B cell (primary cell): Measurements from ENCODE around the gene NSRP1. TPM values are rescaled to one million over a fixed set of nuclear protein-coding genes. Genes with fewer than 3 reads are reported as not detected.

Experiments used
- ATAC-seq: fragments of 200-7000 bp; cut with Tn5 transposase; one replicate; pipeline ENCODE4 v1.10.0; 2021; ENCODE audit warnings: low read depth, mild to moderate bottlenecking, moderate number of reproducible peaks, moderate library complexity
- CTCF ChIA-PET: fragments of 350-600 bp; sonication (Branson Sonifier 250); formaldehyde crosslinking; loops from one replicate; lab custom pipeline; 2021; ENCODE audit warnings: antibody characterized with exemption, inconsistent platforms; lab: Charles Lee
- POLR2A ChIA-PET: fragments of 350-600 bp; sonication (Branson Sonifier 250); formaldehyde crosslinking; loops from one replicate; lab custom pipeline; 2021; ENCODE audit warnings: antibody characterized with exemption; lab: Charles Lee
- DNase-seq: peaks from one replicate; pipeline ENCODE4 v3.0.0; 2013
- H2AFZ ChIP-seq: 2 replicates; pipeline ENCODE4 v1.6.1; 2012; ENCODE audit warnings: mild to moderate bottlenecking, low read depth, low read length; ENCODE audit not compliant: insufficient read depth, poor library complexity, severe bottlenecking
- H3K27ac ChIP-seq, 2 donors: 1 replicate in 1 of 2; 2 replicates in 1 of 2; pipeline ENCODE4 v1.5.1; 2012 to 2013; ENCODE audit warnings: low read length in 2 of 2, mild to moderate bottlenecking in 2 of 2, moderate library complexity in 1 of 2
- H3K27me3 ChIP-seq, 4 experiments: fragments of 200-600 bp in 1 of 4; sonication (generic) in 1 of 4; replicated peaks in 1 of 4; 1 replicate in 2 of 4; 2 replicates in 2 of 4; pipeline versions ENCODE4 v1.6.1 to v1.7.0; 2013 to 2016; ENCODE audit warnings: low read length in 3 of 4, mild to moderate bottlenecking in 2 of 4, mixed read lengths in 1 of 4, moderate library complexity in 1 of 4; ENCODE audit not compliant: insufficient read depth in 4 of 4, control insufficient read depth in 3 of 4; ENCODE audit errors: control extremely low read depth in 1 of 4
- H3K36me3 ChIP-seq, 2 experiments: replicated peaks in 1 of 2; 1 replicate in 1 of 2; 2 replicates in 1 of 2; pipeline versions ENCODE4 v1.6.1 to v1.7.1; 2013; ENCODE audit warnings: low read length in 1 of 2; ENCODE audit not compliant: insufficient read depth in 2 of 2, control insufficient read depth in 1 of 2; ENCODE audit errors: control extremely low read depth in 1 of 2, extremely low read depth in 1 of 2
- H3K4me1 ChIP-seq, 2 donors: fragments of 200-600 bp in 1 of 2; sonication (generic) in 1 of 2; 1 replicate in 1 of 2; 2 replicates in 1 of 2; pipeline versions ENCODE4 v1.5.1 to v1.6.1; 2013 to 2017; ENCODE audit warnings: low read length in 2 of 2; ENCODE audit not compliant: control insufficient read depth in 2 of 2, insufficient read depth in 2 of 2
- H3K4me2 ChIP-seq: replicated peaks from 2 replicates; pipeline ENCODE3; 2012; ENCODE audit warnings: mild to moderate bottlenecking, low read depth, low read length; ENCODE audit not compliant: poor library complexity, severe bottlenecking
- H3K4me3 ChIP-seq, 5 experiments: fragments of 200-600 bp in 1 of 5; sonication (generic) in 1 of 5; 1 replicate in 3 of 5; 2 replicates in 2 of 5; pipeline versions ENCODE4 v1.5.1 to v1.7.0; 2011 to 2016; ENCODE audit warnings: low read length in 4 of 5, mild to moderate bottlenecking in 4 of 5, low read depth in 2 of 5, control low read depth in 1 of 5, moderate library complexity in 1 of 5; ENCODE audit not compliant: insufficient read depth in 1 of 5; ENCODE audit errors: control extremely low read depth in 1 of 5, extremely low read depth in 1 of 5
- H3K79me2 ChIP-seq: fragments of 200-600 bp; sonication (generic); one replicate; pipeline ENCODE4 v1.6.0; 2016; ENCODE audit warnings: low read length; ENCODE audit not compliant: control insufficient read depth, insufficient read depth
- H3K9ac ChIP-seq: fragments of 200-600 bp; sonication (generic); 2 replicates; pipeline ENCODE4 v1.6.1; 2017; ENCODE audit warnings: mild to moderate bottlenecking, low read length, moderate library complexity
- H3K9me3 ChIP-seq, 3 donors: one replicate each; pipeline versions ENCODE4 v1.6.1 to v1.7.1; 2013; ENCODE audit warnings: low read length in 2 of 3; ENCODE audit not compliant: control insufficient read depth in 2 of 3, insufficient read depth in 1 of 3; ENCODE audit errors: control extremely low read depth in 1 of 3
- H4K20me1 ChIP-seq: 2 replicates; pipeline ENCODE4 v1.6.0; 2012; ENCODE audit warnings: mild to moderate bottlenecking, low read length; ENCODE audit not compliant: insufficient read depth, control insufficient read depth, poor library complexity, severe bottlenecking
- H3K27ac Mint-ChIP-seq: one replicate; pipeline ENCODE4 v1.8.0; 2021; ENCODE audit warnings: mixed read lengths
- H3K27me3 Mint-ChIP-seq: one replicate; pipeline ENCODE4 v1.8.0; 2021; ENCODE audit warnings: mixed read lengths
- H3K4me1 Mint-ChIP-seq: one replicate; pipeline ENCODE4 v1.8.0; 2021; ENCODE audit warnings: mixed read lengths
- H3K4me3 Mint-ChIP-seq: one replicate; pipeline ENCODE4 v1.8.0; 2021; ENCODE audit warnings: mixed read lengths
- H3K9me3 Mint-ChIP-seq: one replicate; pipeline ENCODE4 v1.8.0; 2022; ENCODE audit warnings: mixed read lengths; ENCODE audit not compliant: insufficient read depth
- EZH2 ChIP-seq: IDR thresholded peaks from 2 replicates; pipeline ENCODE4 v1.6.1; 2012; ENCODE audit warnings: borderline replicate concordance, low read depth, mild to moderate bottlenecking, moderate library complexity, low read length; ENCODE audit not compliant: insufficient read depth, poor library complexity, severe bottlenecking
- WGBS: methylation state at CpG from one replicate; pipeline ENCODE4 v1.1.5; 2013; ENCODE audit warnings: missing lambda C conversion rate; ENCODE audit not compliant: insufficient coverage; 5-methylcytosine and 5-hydroxymethylcytosine counted together
- intact Hi-C: fragments of 100-400 bp; cut with micrococcal nuclease; formaldehyde crosslinking; loops from one replicate; pipeline ENCODE4 v1.10.0; 2022
- polyA plus RNA-seq: library from polyadenylated mRNA; depleted of rRNA; stranded (reverse); fragments of >200 nt; gene quantifications from 2 replicates; pipeline ENCODE4 v1.2.3, GENCODE V29; 2012
- total RNA-seq, 2 donors: library from RNA; stranded (reverse); fragments of 120-200 nt in 1 of 2; gene quantifications; 1 replicate in 1 of 2; 2 replicates in 1 of 2; pipeline versions ENCODE4 v1.2.3 to v1.2.4, GENCODE V29; 2013 to 2022
- TF ChIP-seq, protein P1 (sequence below): fragments of 200-600 bp; IDR thresholded peaks from one replicate; pipeline ENCODE4 v1.8.0; 2022; ENCODE audit warnings: antibody characterized with exemption, mild to moderate bottlenecking

Gene NSRP1
- total and polyA plus RNA-seq, 2 donors (not counting 1 experiment from before 2014, with no cell fraction given): 11.2 to 46.2 TPM

GRCh38 chr17:30161601-30162000, 45.0 kb downstream of the NSRP1 start:
- ChIA-PET POLR2A (interaction anchor here (0.6 kb wide), 2 partner anchors 9 to 28 kb away, joined by 3 to 4 read pairs; no protein-coding TSS in a partner anchor), CTCF (no interaction called here)
- Histone ChIP-seq H3K4me1 (peaks cover 19 to 35% of the 10 kb centered on the region in 2 donors), H3K4me3 (no peak overlapping the region), H3K79me2 (peaks cover 89% of the 10 kb centered on the region), H3K9ac (no peak overlapping the region), H3K4me2 (no peak overlapping the region), H3K27me3 (no peaks in the 10 kb centered on the region), H3K9me3 (peaks cover 3 to 14% (median 5%) of the 10 kb centered on the region in 3 donors), H3K36me3 (peaks cover 11 to 21% of the 10 kb centered on the region in 2 experiments), H3K27ac (no peak overlapping the region), H4K20me1 (peaks cover 5% of the 10 kb centered on the region), H2AFZ (no peak overlapping the region)
- no peak overlapping the region for H3K27ac Mint-ChIP-seq
- H3K27me3 Mint-ChIP-seq: no peaks in the 10 kb centered on the region
- no peak for ATAC-seq
- DNase-seq: no peak
- H3K9me3 Mint-ChIP-seq: peaks cover 11% of the 10 kb centered on the region
- intact Hi-C loops: no loop called here
- TF ChIP-seq EZH2: no peak
- TF ChIP-seq, protein P1, sequence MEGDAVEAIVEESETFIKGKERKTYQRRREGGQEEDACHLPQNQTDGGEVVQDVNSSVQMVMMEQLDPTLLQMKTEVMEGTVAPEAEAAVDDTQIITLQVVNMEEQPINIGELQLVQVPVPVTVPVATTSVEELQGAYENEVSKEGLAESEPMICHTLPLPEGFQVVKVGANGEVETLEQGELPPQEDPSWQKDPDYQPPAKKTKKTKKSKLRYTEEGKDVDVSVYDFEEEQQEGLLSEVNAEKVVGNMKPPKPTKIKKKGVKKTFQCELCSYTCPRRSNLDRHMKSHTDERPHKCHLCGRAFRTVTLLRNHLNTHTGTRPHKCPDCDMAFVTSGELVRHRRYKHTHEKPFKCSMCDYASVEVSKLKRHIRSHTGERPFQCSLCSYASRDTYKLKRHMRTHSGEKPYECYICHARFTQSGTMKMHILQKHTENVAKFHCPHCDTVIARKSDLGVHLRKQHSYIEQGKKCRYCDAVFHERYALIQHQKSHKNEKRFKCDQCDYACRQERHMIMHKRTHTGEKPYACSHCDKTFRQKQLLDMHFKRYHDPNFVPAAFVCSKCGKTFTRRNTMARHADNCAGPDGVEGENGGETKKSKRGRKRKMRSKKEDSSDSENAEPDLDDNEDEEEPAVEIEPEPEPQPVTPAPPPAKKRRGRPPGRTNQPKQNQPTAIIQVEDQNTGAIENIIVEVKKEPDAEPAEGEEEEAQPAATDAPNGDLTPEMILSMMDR: no peak
- H3K4me3 Mint-ChIP-seq: no peak overlapping the region
- peaks cover 51% of the 10 kb centered on the region for H3K4me1 Mint-ChIP-seq

- TF ChIP-seq, protein P1: no peak
- no peak for TF ChIP-seq EZH2
- H3K9me3 ChIP-seq: peaks cover 3 to 13% (median 3%) of the 10 kb centered on the region in 3 donors
- H3K27ac Mint-ChIP-seq: no peak overlapping the region
- intact Hi-C loops: no loop called here
- H3K36me3 ChIP-seq: peaks cover 14 to 21% of the 10 kb centered on the region in 2 experiments
- no peak overlapping the region for H3K9ac ChIP-seq
- H3K79me2 ChIP-seq: peaks cover 71% of the 10 kb centered on the region
- H2AFZ ChIP-seq: no peak overlapping the region
- H3K27me3 Mint-ChIP-seq: no peaks in the 10 kb centered on the region
- H4K20me1 ChIP-seq: peaks cover 5% of the 10 kb centered on the region
- 100% methylated on average over 2 of the region's 4 CpGs for WGBS
- peaks cover 5 to 16% of the 10 kb centered on the region in 2 donors for H3K4me1 ChIP-seq
- no peak overlapping the region for H3K27ac ChIP-seq
- CTCF ChIA-PET: interaction anchor here (0.9 to 1.6 kb wide), 2 partner anchors 71 to 172 kb away, joined by 3 read pairs; no protein-coding TSS in a partner anchor
- no peaks in the 10 kb centered on the region for H3K27me3 ChIP-seq
- ATAC-seq (no peak), DNase-seq (no peak)
- no peak overlapping the region for H3K4me3 Mint-ChIP-seq
- POLR2A ChIA-PET: no interaction called here
- peaks cover 4% of the 10 kb centered on the region for H3K9me3 Mint-ChIP-seq
- peaks cover 31% of the 10 kb centered on the region for H3K4me1 Mint-ChIP-seq
- no peak overlapping the region for H3K4me2 ChIP-seq
- H3K4me3 ChIP-seq: no peak overlapping the region
These were observed 47.9 kb downstream of the NSRP1 start for GRCh38 chr17:30164531-30164930.
